Suppressor macrophage (primary cell): ENCODE measurements around the gene KBTBD8.
A peak's percentile ranks its signal among the peaks of the same experiment; 100 is the strongest.

Source experiments
- DNase-seq, 4 experiments: peaks; one replicate each; pipeline ENCODE4 v3.0.0-alpha.2; 2020 to 2022
- total RNA-seq, 17 experiments: gene quantifications; one replicate each; lab custom pipeline; 2026; ENCODE audit warnings: mixed read lengths in 6 of 17, inconsistent platforms in 3 of 17; lab: John Stamatoyannopoulos, UW

Gene KBTBD8, protein sequence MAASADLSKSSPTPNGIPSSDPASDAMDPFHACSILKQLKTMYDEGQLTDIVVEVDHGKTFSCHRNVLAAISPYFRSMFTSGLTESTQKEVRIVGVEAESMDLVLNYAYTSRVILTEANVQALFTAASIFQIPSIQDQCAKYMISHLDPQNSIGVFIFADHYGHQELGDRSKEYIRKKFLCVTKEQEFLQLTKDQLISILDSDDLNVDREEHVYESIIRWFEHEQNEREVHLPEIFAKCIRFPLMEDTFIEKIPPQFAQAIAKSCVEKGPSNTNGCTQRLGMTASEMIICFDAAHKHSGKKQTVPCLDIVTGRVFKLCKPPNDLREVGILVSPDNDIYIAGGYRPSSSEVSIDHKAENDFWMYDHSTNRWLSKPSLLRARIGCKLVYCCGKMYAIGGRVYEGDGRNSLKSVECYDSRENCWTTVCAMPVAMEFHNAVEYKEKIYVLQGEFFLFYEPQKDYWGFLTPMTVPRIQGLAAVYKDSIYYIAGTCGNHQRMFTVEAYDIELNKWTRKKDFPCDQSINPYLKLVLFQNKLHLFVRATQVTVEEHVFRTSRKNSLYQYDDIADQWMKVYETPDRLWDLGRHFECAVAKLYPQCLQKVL
- 13.8 to 69.9 (median 37.2) reads per million in 17 experiments for total RNA-seq

DNA sequence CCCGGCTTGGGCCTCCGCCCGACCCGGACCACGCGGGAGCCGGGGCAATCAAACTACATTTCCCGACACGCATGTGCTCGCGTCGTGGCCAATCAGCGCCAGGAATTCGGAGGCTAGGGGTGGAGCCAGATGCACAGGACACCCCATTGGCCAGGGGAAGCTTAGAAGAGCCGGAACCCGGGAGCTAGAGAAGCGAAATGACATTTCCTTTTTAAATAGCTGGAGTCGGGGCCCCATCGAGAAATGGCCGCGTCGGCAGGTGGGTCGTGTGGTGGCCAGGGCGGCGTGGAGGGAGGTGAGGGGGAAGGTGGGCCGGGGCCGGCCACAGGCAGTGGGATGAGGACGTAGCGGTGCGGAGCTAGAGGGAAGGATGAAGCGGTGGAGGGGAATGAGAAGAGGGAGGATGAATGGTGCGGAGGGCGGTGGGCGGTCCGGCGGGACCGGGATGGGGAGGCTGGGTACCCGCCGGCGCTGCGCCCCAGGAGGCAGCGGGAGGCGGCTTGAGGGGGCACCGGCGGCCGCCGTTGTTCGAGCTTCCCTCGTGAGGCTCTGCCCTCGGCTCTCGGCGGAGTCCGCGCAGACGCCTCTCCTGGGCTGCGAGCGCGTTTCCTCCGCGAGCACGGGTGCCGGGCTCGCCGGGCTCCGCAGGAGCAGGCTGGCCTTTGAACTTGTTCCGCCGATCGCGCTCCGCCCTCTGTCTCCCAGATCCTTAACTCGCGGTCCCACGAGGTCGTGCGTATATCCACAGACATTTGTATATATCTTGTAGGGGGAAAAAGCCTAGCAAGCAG lies at the start of gene KBTBD8:
TSS of gene KBTBD8 (plus strand) at position 195 of the 791 bp plus-strand sequence. CDS start at position 244, 49 bp downstream.
- peak; percentile 98 to 99 (median 99) for DNase-seq

DNA sequence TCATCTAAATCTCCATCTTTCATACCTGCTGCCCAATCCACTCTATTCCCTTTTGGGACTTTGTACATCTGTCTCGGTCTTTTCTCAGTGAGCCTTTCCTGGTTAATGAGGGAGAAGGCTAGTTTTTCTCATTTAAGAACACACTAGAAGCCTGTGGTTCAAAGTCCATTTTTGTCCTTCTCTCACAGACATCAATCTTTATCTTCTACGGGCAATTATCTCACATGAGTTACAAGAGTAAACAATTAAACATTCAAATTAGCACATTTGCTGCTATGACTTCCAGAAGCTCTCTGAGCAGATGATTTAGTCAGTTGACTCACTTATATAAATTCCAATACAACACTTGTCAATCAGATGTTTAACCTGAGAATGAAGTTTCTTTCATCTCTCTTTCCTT lies 49.3 kb upstream of the KBTBD8 start:
- DNase-seq: no peak

DNA sequence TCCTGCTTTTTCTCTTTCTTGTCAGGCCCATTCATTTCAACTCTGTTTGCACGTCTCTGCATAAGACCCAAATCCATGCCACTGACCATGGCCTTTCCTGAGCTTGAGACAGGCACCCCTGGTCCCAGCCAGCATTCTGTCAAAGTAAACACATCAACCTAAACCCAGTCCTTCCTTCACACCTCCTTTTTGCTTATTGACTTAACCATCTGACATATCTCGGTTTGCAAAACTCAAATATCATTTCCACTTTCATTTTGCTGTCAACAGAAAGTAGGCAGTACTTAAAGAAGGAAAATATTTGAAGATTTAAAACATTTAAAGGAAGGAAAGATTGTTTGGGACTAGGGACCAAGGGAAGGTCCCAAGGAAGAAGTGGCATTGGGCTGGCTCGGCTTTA lies 48.2 kb upstream of the KBTBD8 start:
- DNase-seq: no peak

DNA sequence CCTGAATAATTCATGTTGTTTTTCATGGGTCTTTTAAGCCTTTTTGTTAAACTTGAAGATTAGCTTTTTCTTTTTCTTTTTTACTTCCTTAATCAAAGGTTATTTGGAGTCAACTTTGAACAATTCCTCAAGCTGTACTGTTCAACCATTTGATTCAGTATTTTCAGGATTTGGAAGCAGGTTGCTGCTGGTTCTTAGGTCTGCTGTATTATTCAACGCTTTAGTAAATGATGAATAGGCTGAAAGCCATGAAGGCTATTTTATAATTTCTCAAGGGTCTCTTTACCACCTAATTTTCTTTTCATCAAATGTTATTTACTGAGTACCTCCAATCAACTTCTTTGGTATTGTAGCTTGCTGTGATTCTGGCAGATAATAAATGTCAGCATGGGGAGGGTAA lies 45.8 kb upstream of the KBTBD8 start:
- no peak for DNase-seq

DNA sequence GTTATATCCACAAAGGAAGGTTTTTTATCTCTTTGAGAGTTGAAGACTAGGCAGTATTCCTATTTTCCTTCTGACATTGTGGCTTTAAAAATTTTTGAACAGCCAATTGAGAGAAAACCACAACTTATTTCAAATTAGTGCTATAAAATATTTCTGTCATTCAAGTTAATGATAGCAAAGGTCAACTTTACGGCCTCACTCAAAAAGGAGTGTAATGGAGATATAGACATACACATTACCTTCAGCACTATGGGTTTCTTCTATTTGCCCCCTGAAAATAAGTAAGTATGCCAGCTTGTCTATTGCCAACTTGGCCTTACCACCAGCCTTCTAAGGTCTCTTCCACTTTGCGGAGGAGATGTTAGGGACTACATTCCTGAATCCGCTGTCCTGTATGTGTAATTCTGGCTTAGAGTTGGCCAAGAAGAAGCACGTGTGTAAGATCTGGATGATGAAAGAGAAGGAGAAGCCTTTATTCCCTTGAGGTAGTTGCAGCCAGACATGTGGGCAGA lies 44.1 kb upstream of the KBTBD8 start:
- DNase-seq: no peak

DNA sequence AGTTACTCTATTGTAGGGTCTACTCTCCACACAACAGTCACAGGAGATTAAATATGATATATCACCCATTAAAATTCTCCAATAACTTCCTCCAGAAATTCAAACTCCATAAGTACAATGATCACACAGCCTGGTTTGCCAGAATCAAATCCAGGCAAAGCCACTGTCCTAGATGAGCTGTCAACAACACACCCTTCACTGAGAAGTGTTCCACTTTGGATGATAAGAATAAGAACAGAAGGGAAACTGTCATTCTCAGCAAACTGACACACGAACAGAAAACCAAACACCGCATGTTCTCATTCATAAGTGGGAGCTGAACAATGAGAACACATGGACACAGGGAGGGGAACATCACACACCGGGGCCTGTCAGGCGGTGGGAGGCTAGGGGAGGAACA lies 41.4 kb upstream of the KBTBD8 start:
- no peak for DNase-seq

DNA sequence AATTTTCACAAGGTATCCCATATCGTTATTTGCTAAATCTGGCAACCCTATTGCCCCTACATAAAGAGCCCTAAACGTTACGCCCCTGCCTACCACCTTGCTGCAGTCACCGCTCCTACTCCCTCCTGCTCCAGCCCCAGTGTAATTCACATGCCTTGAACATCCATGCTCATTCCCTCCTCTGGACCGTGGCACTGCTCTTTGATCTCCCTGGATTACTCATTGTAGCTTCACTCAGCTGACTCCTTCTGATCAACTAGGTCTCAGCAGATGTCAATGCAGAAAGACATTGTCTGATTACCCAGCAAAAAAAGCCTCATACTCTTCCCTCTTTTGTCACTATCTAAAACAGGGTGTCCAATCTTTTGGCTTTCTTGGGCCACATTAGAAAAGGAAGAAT lies 40.7 kb upstream of the KBTBD8 start:
- no peak for DNase-seq

DNA sequence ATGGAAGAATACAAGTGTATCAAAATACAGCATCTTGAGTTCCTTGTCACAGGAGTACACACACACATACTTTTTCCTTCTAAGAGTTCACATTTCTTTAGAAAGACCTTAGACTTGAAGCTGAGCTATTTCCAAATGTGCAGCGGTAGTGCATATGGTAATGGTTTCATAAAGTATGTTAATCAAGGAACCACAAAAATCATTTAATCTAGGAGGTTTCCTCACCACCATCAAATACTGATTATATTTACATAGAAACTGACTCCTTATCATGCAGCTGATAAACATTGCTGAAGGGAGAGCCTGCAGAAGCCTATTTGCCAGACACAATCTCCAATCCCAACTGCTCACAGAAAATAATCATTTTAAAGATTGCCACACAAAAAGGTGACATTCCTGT lies 40.0 kb upstream of the KBTBD8 start:
- no peak for DNase-seq

DNA sequence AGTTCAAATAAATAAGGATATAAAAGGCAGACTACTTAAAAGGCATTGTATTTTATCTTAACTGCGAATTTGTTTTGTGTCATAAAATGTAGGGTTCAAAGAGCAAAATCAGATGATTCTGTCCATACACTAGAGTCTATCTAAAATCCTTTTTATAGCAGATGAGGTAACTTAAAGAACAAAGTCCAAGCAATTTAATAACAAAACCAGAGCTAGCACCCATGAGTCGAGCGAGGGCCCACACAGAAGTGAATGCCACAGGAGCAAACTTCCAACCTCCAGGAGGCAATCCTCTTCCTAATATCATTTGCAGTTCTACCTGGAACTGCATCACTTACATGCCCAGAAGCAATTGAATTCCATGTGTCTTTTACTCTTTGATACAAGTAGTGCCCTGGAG lies 35.4 kb upstream of the KBTBD8 start:
- no peak for DNase-seq

DNA sequence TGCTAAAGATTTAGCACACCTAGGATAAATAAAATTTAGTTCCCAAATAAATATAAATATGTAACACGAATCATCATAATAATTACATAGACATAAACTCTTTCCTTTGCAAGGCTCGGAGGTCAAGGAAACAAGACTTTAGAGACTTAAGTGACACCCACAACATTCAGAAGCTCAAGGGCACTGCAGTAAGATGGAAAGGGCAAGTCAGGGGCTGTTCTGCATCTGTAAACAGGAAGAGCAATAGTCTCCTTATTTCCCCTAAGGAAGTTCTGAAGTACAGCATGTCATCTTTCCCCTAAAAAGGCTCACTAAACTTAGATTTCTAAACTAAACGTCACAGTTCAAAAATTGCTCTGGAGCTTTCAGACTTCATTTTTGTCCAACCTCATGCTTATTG lies 26.9 kb upstream of the KBTBD8 start:
- DNase-seq: no peak

DNA sequence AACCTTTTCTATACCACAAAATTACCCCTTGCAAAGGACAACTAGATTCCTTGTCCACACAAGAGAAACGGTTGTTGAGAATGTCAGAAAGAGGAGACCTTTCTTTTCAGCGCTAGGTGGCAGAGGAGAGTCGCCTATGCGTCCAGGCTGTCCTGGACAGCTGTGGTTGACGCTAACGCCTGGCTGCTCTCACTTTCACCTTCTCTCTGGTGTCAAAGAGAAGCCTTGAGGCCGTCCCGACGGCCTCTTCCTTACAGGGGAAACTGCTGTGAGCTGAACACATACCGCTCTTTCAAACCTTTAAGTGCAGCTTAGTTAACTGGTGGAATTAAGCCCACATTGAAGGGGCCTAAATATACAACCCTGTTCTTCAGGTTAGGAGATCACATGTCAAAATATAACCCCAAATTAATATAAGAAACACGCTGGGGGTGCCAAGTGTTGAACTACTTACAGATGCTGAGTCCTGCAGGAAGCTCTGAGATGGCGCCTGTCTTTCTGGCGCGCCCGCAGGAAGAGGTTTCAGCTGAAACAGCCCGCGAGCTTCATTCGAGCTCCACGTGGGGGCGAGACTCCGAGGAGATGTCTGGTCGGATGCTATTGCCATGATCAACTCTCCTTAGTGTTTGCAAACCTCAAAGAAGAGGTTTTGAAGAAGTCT lies 26.1 kb upstream of the KBTBD8 start:
- DNase-seq: peak; percentile 81 to 91 (median 86)

DNA sequence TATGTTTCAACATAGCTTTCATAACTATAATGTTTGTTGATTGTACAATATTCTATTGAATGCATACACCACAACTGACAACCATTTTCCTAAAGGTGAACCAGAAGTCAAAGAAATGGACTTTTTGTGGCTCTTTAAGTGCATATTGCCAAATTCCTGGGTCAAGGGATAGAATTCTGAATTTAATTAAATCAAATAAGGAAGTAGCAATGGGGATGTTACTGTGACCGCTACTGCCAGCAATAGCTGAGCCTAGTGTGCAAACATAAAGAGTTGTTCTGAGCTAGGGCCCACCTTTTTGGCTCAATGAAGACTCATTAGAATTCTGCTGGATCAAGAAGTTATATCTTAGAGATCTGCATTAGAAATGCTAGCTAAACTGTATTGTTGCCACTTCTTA lies 17.3 kb upstream of the KBTBD8 start:
- DNase-seq: peak; percentile 7 to 54 (median 38)

DNA sequence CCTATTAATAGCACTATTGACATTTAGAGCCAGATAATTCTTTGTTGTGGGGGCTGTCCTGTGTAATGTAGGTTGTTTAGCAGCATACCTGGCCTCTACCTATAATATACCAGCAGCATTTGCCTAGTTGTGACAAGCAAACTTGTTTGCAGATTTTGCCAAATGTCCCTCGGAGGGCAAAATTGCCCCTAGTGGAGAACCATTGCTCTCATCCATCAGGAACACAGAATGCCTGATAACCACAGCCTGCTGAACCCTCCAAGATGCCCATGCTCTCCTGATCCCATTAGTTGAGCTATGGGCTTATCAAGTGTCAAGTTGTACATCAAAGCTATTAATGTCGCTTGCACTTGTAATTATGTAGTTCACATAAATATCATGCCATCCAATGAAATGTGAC lies 15.0 kb upstream of the KBTBD8 start:
- DNase-seq: no peak

DNA sequence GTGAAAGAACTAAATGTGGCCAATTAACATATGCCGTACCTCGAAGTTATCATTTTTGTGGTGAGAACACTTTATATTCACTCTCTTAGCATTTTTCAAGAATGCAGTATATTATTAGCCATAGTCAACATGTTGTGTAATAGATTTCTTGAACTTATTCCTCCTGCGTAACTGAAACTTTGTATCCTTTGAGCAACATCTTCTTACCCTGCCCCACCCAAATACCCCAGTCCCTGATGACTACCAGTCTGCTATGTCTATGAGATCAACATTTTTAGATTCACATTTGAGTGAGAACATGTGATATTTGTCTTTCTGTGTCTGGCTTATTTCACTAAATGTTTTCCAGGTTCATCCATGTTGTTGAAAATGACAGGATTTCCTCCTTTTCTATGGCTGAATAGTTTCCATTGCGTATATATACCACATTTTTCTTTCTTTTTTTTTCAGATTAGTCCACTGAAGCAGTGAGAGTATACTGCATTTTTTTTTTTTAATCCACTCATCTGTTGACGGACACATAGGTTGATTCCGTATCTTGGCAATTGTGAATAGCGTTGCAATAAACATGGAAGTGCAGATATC lies 12.7 kb upstream of the KBTBD8 start:
- no peak for DNase-seq

DNA sequence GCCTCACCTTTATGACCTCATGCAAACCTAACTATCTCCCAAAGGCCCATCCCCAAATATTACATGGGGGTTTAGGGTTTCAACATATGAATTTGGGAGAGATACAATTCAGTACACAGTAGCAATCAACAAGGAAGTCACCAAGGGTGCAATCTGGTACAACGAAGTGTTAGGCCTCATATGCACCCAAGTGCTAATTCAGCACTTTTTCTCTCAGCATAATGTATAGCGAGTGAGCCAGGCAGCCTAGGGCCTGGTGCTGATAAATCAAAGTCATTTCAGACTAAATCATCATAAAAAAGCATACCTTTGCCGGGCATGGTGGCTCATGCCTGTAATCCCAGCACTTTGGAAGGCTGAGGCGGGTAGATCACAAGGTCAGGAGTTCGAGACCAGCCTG lies 11.7 kb upstream of the KBTBD8 start:
- DNase-seq: no peak

DNA sequence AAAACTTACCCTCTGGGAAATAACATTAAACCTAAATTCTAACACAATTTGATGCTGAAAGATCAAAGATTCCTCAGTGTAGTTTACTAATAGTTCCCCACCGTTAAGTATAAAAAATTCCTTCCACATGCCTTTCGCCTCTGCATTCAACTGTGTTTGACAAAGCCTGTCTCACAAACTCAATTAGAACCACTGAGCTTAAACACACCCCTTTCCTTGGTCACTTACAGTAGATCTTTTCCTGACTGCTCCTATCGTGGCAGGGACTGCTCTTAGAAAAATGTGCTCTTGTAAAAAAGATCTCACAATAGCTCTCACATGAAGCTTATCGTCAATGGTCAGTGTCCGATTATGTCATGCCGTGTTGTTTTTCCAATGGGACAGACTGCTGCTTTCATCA lies 8.9 kb upstream of the KBTBD8 start:
- DNase-seq: no peak

DNA sequence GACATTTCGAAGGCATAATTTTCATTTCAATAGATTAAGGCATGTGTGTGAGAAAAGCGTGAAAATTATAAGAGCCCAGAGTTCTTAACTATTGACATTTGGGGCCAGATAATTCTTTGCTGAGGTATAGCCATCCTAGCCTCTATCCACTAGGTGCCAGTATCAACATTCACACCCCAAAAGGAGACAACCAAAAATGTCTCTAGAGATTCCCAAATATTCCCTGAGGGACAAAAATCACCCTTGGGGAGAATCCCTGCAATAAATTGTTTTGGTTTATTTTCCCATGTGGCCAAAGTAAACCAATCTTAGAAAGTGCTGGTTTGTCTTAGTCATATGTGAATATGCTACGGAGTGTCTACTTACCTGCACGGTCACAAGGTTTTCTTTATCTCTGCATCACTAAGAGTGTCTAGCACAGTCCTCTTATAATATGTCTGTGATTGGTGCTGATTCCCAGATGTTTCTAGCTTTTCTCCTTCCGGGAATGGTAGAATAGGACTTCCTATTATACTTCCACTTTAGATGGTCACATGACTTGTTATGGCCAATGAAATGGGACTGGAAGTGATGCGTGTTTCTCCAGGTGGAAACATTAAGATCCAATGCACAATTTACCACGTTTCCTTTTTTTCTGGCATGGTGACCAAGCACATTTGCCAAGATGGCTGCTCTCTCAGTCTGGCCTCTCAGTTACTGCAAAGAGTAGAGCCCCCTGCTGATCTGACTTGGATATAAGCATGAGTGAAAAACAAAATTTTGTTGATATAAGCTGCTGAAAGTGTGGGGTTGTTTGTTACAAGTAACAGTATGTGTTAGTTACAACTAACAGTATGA lies 8.0 kb upstream of the KBTBD8 start:
- DNase-seq: peak in 3 of 4 experiments; percentile 4 to 24 (median 6)

DNA sequence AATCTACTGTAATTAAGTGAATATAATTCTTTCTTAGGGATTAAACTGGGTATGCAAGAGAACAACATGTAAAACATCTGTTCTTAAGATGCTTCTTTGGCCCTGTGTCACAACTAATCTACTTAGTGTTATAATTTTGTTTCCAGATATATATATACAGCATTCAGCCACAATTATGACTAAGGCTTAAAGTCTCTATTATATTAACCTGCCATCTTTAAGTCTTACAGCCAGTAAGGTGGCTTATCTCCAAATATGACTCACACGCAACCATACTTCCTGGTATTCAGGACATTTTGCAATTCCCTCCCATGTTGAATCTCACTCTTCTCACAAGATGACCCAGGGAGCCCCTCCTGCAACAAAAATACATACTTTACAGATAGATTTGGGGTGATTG lies 6.6 kb upstream of the KBTBD8 start:
- peak; percentile 11 to 54 (median 38) for DNase-seq

DNA sequence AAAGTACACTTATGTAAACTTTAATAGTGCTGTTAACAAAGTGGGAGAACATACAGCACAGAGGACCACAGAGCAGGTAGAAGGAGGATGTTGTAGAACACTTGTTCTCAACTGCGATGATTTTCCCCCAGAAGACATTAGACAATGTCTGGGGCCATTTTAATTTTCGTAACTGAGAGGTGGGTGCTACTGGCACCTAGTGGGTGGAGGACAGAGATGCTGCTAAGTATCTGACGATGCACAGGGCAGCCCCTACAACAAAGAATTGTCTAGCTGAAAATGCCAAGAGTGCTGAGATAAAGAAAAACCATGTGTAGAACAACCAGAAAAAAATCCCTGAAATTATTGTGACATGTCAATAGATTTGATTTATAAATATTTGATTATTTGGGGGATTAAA lies 5.0 kb upstream of the KBTBD8 start:
- no peak for DNase-seq

DNA sequence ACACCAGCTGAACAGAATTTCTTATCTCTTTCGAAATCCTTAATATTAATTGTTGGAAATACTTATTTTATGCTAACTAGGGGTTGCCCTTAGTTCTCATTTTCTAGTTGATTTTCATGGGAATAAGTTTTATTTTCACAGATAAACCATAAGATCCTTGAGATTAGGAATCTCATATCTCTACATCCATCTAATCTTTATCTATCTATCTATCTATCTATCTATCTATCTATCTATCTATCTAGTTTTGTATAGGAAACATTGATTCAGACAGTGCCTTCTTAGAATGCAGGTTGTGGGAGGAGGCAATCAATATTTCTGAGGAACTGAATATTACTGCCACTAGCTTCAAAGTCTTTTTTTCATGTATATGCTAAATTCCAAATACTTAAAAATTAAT lies 3.5 kb upstream of the KBTBD8 start:
- DNase-seq: no peak

DNA sequence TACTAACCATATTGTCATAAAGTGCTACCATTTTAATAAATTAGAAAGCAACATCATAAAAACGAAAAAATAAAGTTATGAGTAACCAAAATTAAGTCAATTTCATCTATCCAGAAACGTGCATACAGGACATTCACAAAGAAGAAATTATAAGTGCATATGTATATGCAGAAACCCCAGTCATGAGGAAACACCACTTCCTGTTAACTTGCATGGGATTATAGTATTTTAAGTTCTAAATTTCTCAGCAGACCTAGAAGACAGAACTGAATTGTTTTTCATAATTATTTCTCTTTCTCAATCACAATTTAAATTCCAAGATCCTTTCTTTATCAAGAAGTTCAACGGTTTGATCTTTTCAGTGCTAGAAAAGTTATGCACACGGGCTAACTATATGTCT lies 1.4 kb upstream of the KBTBD8 start:
- DNase-seq: peak; percentile 7 to 65 (median 36)
